Ectodermal cell (in vitro differentiated cells): Measurements from ENCODE around the gene RANBP6.

Source experiments
- H3K27ac ChIP-seq: 2 replicates; pipeline ENCODE4 v1.7.0; 2013; ENCODE audit warnings: mild to moderate bottlenecking, low read depth, low read length; ENCODE audit not compliant: insufficient read depth, poor library complexity, severe bottlenecking
- H3K27me3 ChIP-seq: 2 replicates; pipeline ENCODE4 v1.7.0; 2013; ENCODE audit warnings: mild to moderate bottlenecking, low read length; ENCODE audit not compliant: insufficient read depth, control insufficient read depth, poor library complexity, severe bottlenecking
- H3K36me3 ChIP-seq: one replicate; pipeline ENCODE4 v1.7.0; 2013; ENCODE audit warnings: low read length; ENCODE audit not compliant: control insufficient read depth, insufficient read depth
- H3K4me1 ChIP-seq: one replicate; pipeline ENCODE4 v1.7.0; 2013; ENCODE audit warnings: low read length; ENCODE audit not compliant: control insufficient read depth, insufficient read depth
- H3K4me3 ChIP-seq: 2 replicates; pipeline ENCODE4 v1.7.0; 2013; ENCODE audit warnings: low read depth, low read length, control low read depth; ENCODE audit not compliant: insufficient read depth
- H3K9me3 ChIP-seq: 2 replicates; pipeline ENCODE4 v1.7.0; 2013; ENCODE audit warnings: mild to moderate bottlenecking, low read length, moderate library complexity; ENCODE audit not compliant: control insufficient read depth
- WGBS, 2 experiments: methylation state at CpG; one replicate each; pipeline ENCODE4 v1.1.7; 2013; ENCODE audit warnings: missing lambda C conversion rate in 2 of 2; 5-methylcytosine and 5-hydroxymethylcytosine counted together

Gene RANBP6

GRCh38 chr9:6007770-6008168, 7.7 kb downstream of the RANBP6 start:
- Histone ChIP-seq H3K27ac (peak overlapping the region; percentile 92), H3K9me3 (no peaks in the 10 kb centered on the region), H3K4me3 (peak overlapping the region; percentile 82), H3K36me3 (no peaks in the 10 kb centered on the region), H3K4me1 (no peaks in the 10 kb centered on the region), H3K27me3 (no peaks in the 10 kb centered on the region)
- WGBS, 2 experiments: 0% methylated on average over 36 to 54 of the region's 54 CpGs

GRCh38 chr9:6007058-6007769, 8.2 kb downstream of the RANBP6 start:
- no peaks in the 10 kb centered on the region for H3K4me1 ChIP-seq
- no peaks in the 10 kb centered on the region for H3K27me3 ChIP-seq
- peak overlapping the region; percentile 82 for H3K4me3 ChIP-seq
- 0% methylated on average over 59 of the region's 59 CpGs for WGBS, 2 experiments
- no peaks in the 10 kb centered on the region for H3K9me3 ChIP-seq
- H3K36me3 ChIP-seq: no peaks in the 10 kb centered on the region
- H3K27ac ChIP-seq: peak overlapping the region; percentile 92

- Histone ChIP-seq H3K4me1 (no peaks in the 10 kb centered on the region), H3K9me3 (no peaks in the 10 kb centered on the region), H3K27ac (peak overlapping the region; percentile 92), H3K4me3 (peak overlapping the region; percentile 82), H3K36me3 (no peaks in the 10 kb centered on the region), H3K27me3 (no peaks in the 10 kb centered on the region)
- WGBS, 2 experiments: 0 to 1% methylated on average over 13 of the region's 13 CpGs
Observed at GRCh38 chr9:6006749-6007057, 8.7 kb downstream of the RANBP6 start.

- WGBS, 2 experiments: 90 to 98% methylated on average over 2 of the region's 2 CpGs
- no peaks in the 10 kb centered on the region for H3K27me3 ChIP-seq
- H3K4me1 ChIP-seq: no peaks in the 10 kb centered on the region
- H3K36me3 ChIP-seq: no peaks in the 10 kb centered on the region
- no peak overlapping the region for H3K27ac ChIP-seq
- H3K9me3 ChIP-seq: no peaks in the 10 kb centered on the region
- H3K4me3 ChIP-seq: no peak overlapping the region
Observed at GRCh38 chr9:6000955-6001354, 14.5 kb downstream of the RANBP6 start.

GRCh38 chr9:5999443-6000101, 15.9 kb downstream of the RANBP6 start:
- Histone ChIP-seq H3K9me3 (no peaks in the 10 kb centered on the region), H3K27me3 (no peaks in the 10 kb centered on the region), H3K4me1 (no peaks in the 10 kb centered on the region), H3K4me3 (no peak overlapping the region), H3K36me3 (no peaks in the 10 kb centered on the region), H3K27ac (no peak overlapping the region)
- 93 to 94% methylated on average over 2 of the region's 2 CpGs for WGBS, 2 experiments

GRCh38 chr9:5994493-5994892, 20.9 kb downstream of the RANBP6 start:
- H3K36me3 ChIP-seq: no peaks in the 10 kb centered on the region
- H3K27ac ChIP-seq: no peak overlapping the region
- H3K4me3 ChIP-seq: no peak overlapping the region
- 89 to 94% methylated on average over 1 of the region's 1 CpG for WGBS, 2 experiments
- no peaks in the 10 kb centered on the region for H3K4me1 ChIP-seq
- no peaks in the 10 kb centered on the region for H3K9me3 ChIP-seq
- no peaks in the 10 kb centered on the region for H3K27me3 ChIP-seq

- Histone ChIP-seq H3K27me3 (no peaks in the 10 kb centered on the region), H3K9me3 (no peaks in the 10 kb centered on the region), H3K36me3 (no peaks in the 10 kb centered on the region), H3K4me3 (no peak overlapping the region), H3K4me1 (no peaks in the 10 kb centered on the region), H3K27ac (no peak overlapping the region)
- WGBS, 2 experiments: 96 to 98% methylated on average over 5 of the region's 5 CpGs
Observed at GRCh38 chr9:5988265-5988664, 27.2 kb downstream of the RANBP6 start.

- 93% methylated on average over 2 of the region's 2 CpGs for WGBS, 2 experiments
- H3K27me3 ChIP-seq: no peaks in the 10 kb centered on the region
Observed at GRCh38 chr9:5983042-5983441, 32.4 kb downstream of the RANBP6 start.

GRCh38 chr9:5982317-5982716, 33.1 kb downstream of the RANBP6 start:
- H3K27me3 ChIP-seq: no peaks in the 10 kb centered on the region
- H3K36me3 ChIP-seq: no peaks in the 10 kb centered on the region
- H3K4me3 ChIP-seq: no peak overlapping the region
- no peaks in the 10 kb centered on the region for H3K9me3 ChIP-seq
- no peaks in the 10 kb centered on the region for H3K4me1 ChIP-seq
- H3K27ac ChIP-seq: no peak overlapping the region
- 88 to 93% methylated on average over 2 of the region's 2 CpGs for WGBS, 2 experiments

More at GRCh38 chr9:5983042-5983441, 32.4 kb downstream of the RANBP6 start:
- no peaks in the 10 kb centered on the region for H3K9me3 ChIP-seq
- H3K4me3 ChIP-seq: no peak overlapping the region
- no peaks in the 10 kb centered on the region for H3K36me3 ChIP-seq
- H3K27ac ChIP-seq: no peak overlapping the region
- H3K4me1 ChIP-seq: no peaks in the 10 kb centered on the region

GRCh38 chr9:5978523-5978922, 36.9 kb downstream of the RANBP6 start:
- Histone ChIP-seq H3K27me3 (no peaks in the 10 kb centered on the region), H3K4me3 (no peak overlapping the region), H3K9me3 (no peaks in the 10 kb centered on the region), H3K27ac (no peak overlapping the region), H3K36me3 (no peaks in the 10 kb centered on the region), H3K4me1 (no peaks in the 10 kb centered on the region)
- 90 to 91% methylated on average over 1 of the region's 1 CpG for WGBS, 2 experiments
